Measurements from ENCODE around the gene PTPRN2.

GRCh38 chr7:158245724-158246041 lies 341.9 kb downstream of the PTPRN2 start:
- TF ChIP-seq HDGF (IDR thresholded peaks at IDR 0.05; ENCODE audit: borderline replicate concordance) (no peak), SP1 (IDR thresholded peaks at IDR 0.05) (no peak), LEF1 (IDR thresholded peaks at IDR 0.05; ENCODE audit: borderline replicate concordance) (no peak), FOXM1 (IDR thresholded peaks at IDR 0.05; ENCODE audit: borderline replicate concordance) (no peak)
